HCT116 (cell line): ENCODE results near the gene TMC2. TPM values are rescaled to one million over a fixed set of nuclear protein-coding genes. Genes with fewer than 3 reads are reported as not detected.
A peak's percentile ranks its signal among the peaks of the same experiment; 100 is the strongest.
"Not testable (repeated sequence)": the region's sequence is repeated elsewhere in the genome, so short reads cannot be mapped to it uniquely, and the experiment has no call there.

Experiments used
- ATAC-seq: fragments of 200-7000 bp; cut with Tn5 transposase; 2 replicates; pipeline ENCODE4 v1.9.1; 2020; ENCODE audit warnings: mild to moderate bottlenecking, moderate library complexity
- BruUV-seq: library from RNA; stranded (reverse); fragments of 400-500 nt; replicated peaks from 2 replicates; lab custom pipeline; 2021; lab: Mats Ljungman, UMichigan
- CTCF ChIA-PET: fragments of 300-600 bp; sonication (Branson Sonifier 250); formaldehyde crosslinking; loops from one replicate; lab custom pipeline; 2021; ENCODE audit warnings: antibody characterized with exemption; lab: Charles Lee
- POLR2A ChIA-PET: fragments of 300-600, 350-600 bp; sonication (Branson Sonifier 250); formaldehyde crosslinking; loops from one replicate; lab custom pipeline; 2021; ENCODE audit warnings: antibody characterized with exemption; lab: Charles Lee
- RAD21 ChIA-PET, 2 experiments: fragments of 300-600 bp; sonication (Branson Sonifier 250); formaldehyde crosslinking; loops; one replicate each; lab custom pipeline; 2023; ENCODE audit warnings: low total read pairs in 2 of 2; ENCODE audit not compliant: uncharacterized antibody in 2 of 2, unreplicated experiment in 2 of 2, low non-redundant PET in 1 of 2; lab: Charles Lee
- DNase-seq: peaks from one replicate; pipeline ENCODE4 v3.0.0-alpha.2; 2010; ENCODE audit warnings: low read depth, low spot score
- H2AFZ ChIP-seq: fragments of 200-600 bp; shearing (Covaris generic), sonication (generic); 2 replicates; pipeline ENCODE4 v1.6.1; 2017; ENCODE audit warnings: low read depth, mixed run types, mixed read lengths, antibody characterized with exemption, low read length; ENCODE audit not compliant: poor library complexity, severe bottlenecking
- H3K27ac ChIP-seq: 2 replicates; pipeline ENCODE4 v1.5.1; 2012; ENCODE audit warnings: low read depth, low read length
- H3K27me3 ChIP-seq: fragments of 200-600 bp; sonication (generic); 2 replicates; pipeline ENCODE4 v1.6.1; 2016; ENCODE audit warnings: mixed run types, low read length, mixed read lengths; ENCODE audit not compliant: insufficient read depth
- H3K36me3 ChIP-seq, 2 experiments: fragments of 200-500 bp in 1 of 2; fragments of 200-600 bp in 1 of 2; sonication (Bioruptor generic) in 1 of 2; sonication (generic) in 1 of 2; 2 replicates each; pipeline versions ENCODE4 v1.5.1 to v1.6.1; 2014 to 2016; ENCODE audit warnings: low read length in 2 of 2, inconsistent platforms in 1 of 2, mixed read lengths in 1 of 2, mixed run types in 1 of 2; ENCODE audit not compliant: insufficient read depth in 2 of 2, control insufficient read depth in 1 of 2
- H3K4me1 ChIP-seq, 2 experiments: fragments of 200-600 bp in 1 of 2; sonication (generic) in 1 of 2; 2 replicates each; pipeline versions ENCODE4 v1.5.1 to v1.6.1; 2012 to 2017; ENCODE audit warnings: low read length in 2 of 2, inconsistent platforms in 1 of 2, mild to moderate bottlenecking in 1 of 2, mixed read lengths in 1 of 2, mixed run types in 1 of 2, moderate library complexity in 1 of 2; ENCODE audit not compliant: insufficient read depth in 2 of 2, control insufficient read depth in 1 of 2
- H3K4me2 ChIP-seq: fragments of 200-600 bp; sonication (generic); 2 replicates; pipeline ENCODE4 v1.6.1; 2017; ENCODE audit warnings: mixed run types, low read length, mixed read lengths
- H3K4me3 ChIP-seq, 2 experiments: fragments of 200-600 bp in 1 of 2; sonication (generic) in 1 of 2; replicated peaks in 1 of 2; 2 replicates each; pipeline ENCODE4 v1.5.1; 2011 to 2016; ENCODE audit warnings: low read length in 2 of 2, control low read depth in 1 of 2, low read depth in 1 of 2, mild to moderate bottlenecking in 1 of 2, mixed read lengths in 1 of 2, mixed run types in 1 of 2
- H3K79me2 ChIP-seq: fragments of 200-600 bp; sonication (generic); 2 replicates; pipeline ENCODE4 v1.6.1; 2017; ENCODE audit warnings: mild to moderate bottlenecking, mixed run types, low read length, moderate library complexity, mixed read lengths; ENCODE audit not compliant: insufficient read depth
- H3K9ac ChIP-seq: fragments of 200-600 bp; sonication (generic); 2 replicates; pipeline ENCODE4 v1.6.1; 2016; ENCODE audit warnings: low read length, mixed read lengths
- H3K9me2 ChIP-seq: fragments of 200-600 bp; sonication (generic), shearing (Covaris generic); 2 replicates; pipeline ENCODE4 v1.6.1; 2017; ENCODE audit warnings: mixed run types, mild to moderate bottlenecking, moderate library complexity; ENCODE audit not compliant: insufficient read depth
- H3K9me3 ChIP-seq, 2 experiments: fragments of 200-500 bp in 1 of 2; fragments of 200-600 bp in 1 of 2; sonication (Bioruptor generic) in 1 of 2; sonication (generic) in 1 of 2; 2 replicates each; pipeline ENCODE4 v1.6.1; 2014 to 2017; ENCODE audit warnings: low read length in 2 of 2, mixed read lengths in 2 of 2, inconsistent platforms in 1 of 2, low read depth in 1 of 2, mild to moderate bottlenecking in 1 of 2, mixed run types in 1 of 2, moderate library complexity in 1 of 2; ENCODE audit not compliant: control insufficient read depth in 1 of 2, insufficient read depth in 1 of 2
- H4K20me1 ChIP-seq: fragments of 200-600 bp; sonication (generic), shearing (Covaris generic); 2 replicates; pipeline ENCODE4 v1.6.1; 2017; ENCODE audit warnings: mixed run types, mild to moderate bottlenecking, moderate library complexity; ENCODE audit not compliant: insufficient read depth
- ELF1 ChIP-seq: IDR thresholded peaks from 2 replicates; pipeline ENCODE4 v1.6.1; 2012; ENCODE audit warnings: low read depth, borderline replicate concordance
- TCF7L2 ChIP-seq: IDR thresholded peaks from 2 replicates; pipeline ENCODE4 v1.7.0; 2011; ENCODE audit warnings: borderline replicate concordance, inconsistent platforms; ENCODE audit not compliant: insufficient read depth, insufficient read length; ENCODE audit errors: extremely low read depth
- intact Hi-C: fragments of 100-400 bp; cut with micrococcal nuclease; formaldehyde crosslinking; loops from 2 replicates; pipeline ENCODE4 v1.10.0; 2022
- total RNA-seq: library from RNA; stranded (reverse); gene quantifications from one replicate; pipeline ENCODE4 v1.2.1, GENCODE V29; 2021; ENCODE audit not compliant: unreplicated experiment

The TMC2 gene
- total RNA-seq, 1 experiment from 2014 or later = not detected

DNA sequence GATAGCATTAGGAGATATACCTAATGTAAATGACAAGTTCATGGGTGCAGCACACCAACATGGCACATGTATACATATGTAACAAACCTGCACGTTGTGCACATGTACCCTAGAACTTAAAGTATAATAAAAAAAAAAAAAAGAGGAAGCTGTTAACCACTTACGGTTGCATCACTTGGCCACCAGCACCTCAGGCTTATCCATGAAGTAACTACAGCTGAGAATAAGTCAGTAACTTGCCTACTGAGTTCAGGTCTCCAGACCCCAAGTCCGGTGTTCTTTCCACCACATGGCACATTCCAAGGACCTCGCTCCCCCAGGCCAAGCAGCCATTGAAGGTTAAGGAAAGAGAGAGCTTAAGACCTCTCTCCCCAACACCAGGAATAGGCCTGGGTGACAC is 148.4 kb downstream of the TMC2 start:
- H4K20me1 ChIP-seq, H2AFZ ChIP-seq, POLR2A ChIA-PET, DNase-seq, H3K27me3 ChIP-seq, CTCF ChIA-PET, H3K79me2 ChIP-seq, H3K9me2 ChIP-seq, H3K9ac ChIP-seq, BruUV-seq, H3K9me3 ChIP-seq, RAD21 ChIA-PET, H3K4me2 ChIP-seq, ATAC-seq, H3K36me3 ChIP-seq, H3K27ac ChIP-seq, H3K4me3 ChIP-seq: not testable (repeated sequence)
- H3K4me1 ChIP-seq = peaks cover 0 to 11% of the 10 kb centered on the region in 2 experiments; a peak in 2 of 4 replicates
- intact Hi-C loops = loop anchor here (5.0 kb wide), 1 partner anchor 167 kb away; no protein-coding TSS in a partner anchor

DNA sequence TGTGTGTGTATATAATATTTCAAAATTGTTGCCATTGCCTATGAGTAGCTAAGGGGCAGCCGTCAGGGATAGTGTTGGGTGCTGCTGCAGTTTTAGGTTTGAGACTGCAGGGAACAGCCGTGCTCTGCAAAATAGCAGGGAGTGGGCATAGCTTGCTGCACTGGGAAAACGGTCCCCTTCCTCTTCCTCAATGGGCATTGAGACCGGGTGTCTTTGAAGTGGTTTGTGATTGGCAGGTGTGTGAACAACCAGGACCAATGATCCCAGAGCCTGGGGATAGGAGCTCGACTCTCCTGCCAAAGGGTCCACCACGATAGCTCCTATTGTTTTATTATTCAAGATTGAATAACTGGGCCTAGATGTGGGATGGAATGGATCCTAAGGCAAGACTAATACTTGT is 151.1 kb downstream of the TMC2 start:
- Histone ChIP-seq H3K27me3 (no peaks in the 10 kb centered on the region; the same call in 1 of the 2 replicates), H3K4me1 (peaks cover 0 to 11% of the 10 kb centered on the region in 2 experiments; a peak in 2 of 4 replicates), H3K79me2 (no peaks in the 10 kb centered on the region), H3K27ac (no peak overlapping the region), H3K36me3 (no peaks in the 10 kb centered on the region), H3K9me3 (no peaks in the 10 kb centered on the region), H3K9me2 (no peaks in the 10 kb centered on the region), H3K9ac (no peak overlapping the region), H4K20me1 (no peaks in the 10 kb centered on the region), H2AFZ (peak overlapping the region; percentile 84), H3K4me3 (no peak overlapping the region), H3K4me2 (no peak overlapping the region)
- peak; percentile 86 for TF ChIP-seq TCF7L2
- no peak for TF ChIP-seq ELF1
- ChIA-PET POLR2A (no interaction called here), RAD21 (no interaction called here), CTCF (interaction anchor here (1.4 kb wide), 1 partner anchor 56 kb away, joined by 3 read pairs; no protein-coding TSS in a partner anchor)
- DNase-seq = no peak
- no TSS peak for BruUV-seq
- intact Hi-C loops = loop anchor here (5.0 kb wide), 1 partner anchor 165 kb away; no protein-coding TSS in a partner anchor
- ATAC-seq = no peak
